IPS-15b (cell line): ENCODE measurements around the gene GARIN3.

Experiments
- H3K27me3 ChIP-seq: one replicate; pipeline ENCODE4 v1.6.1; 2013; ENCODE audit warnings: low read length; ENCODE audit not compliant: control insufficient read depth, insufficient read depth
- H3K36me3 ChIP-seq: one replicate; pipeline ENCODE4 v1.6.1; 2013; ENCODE audit warnings: low read length; ENCODE audit not compliant: control insufficient read depth, insufficient read depth
- H3K4me1 ChIP-seq: one replicate; pipeline ENCODE4 v1.6.1; 2013; ENCODE audit warnings: mild to moderate bottlenecking, low read length; ENCODE audit not compliant: control insufficient read depth, insufficient read depth
- H3K4me3 ChIP-seq: one replicate; pipeline ENCODE4 v1.5.1; 2013; ENCODE audit warnings: low read depth, low read length
- H3K9ac ChIP-seq: one replicate; pipeline ENCODE4 v1.6.1; 2013; ENCODE audit warnings: low read depth, mild to moderate bottlenecking, low read length
- H3K9me3 ChIP-seq: one replicate; pipeline ENCODE4 v1.6.1; 2013; ENCODE audit warnings: mild to moderate bottlenecking, low read length; ENCODE audit not compliant: control insufficient read depth, insufficient read depth

Gene GARIN3

DNA sequence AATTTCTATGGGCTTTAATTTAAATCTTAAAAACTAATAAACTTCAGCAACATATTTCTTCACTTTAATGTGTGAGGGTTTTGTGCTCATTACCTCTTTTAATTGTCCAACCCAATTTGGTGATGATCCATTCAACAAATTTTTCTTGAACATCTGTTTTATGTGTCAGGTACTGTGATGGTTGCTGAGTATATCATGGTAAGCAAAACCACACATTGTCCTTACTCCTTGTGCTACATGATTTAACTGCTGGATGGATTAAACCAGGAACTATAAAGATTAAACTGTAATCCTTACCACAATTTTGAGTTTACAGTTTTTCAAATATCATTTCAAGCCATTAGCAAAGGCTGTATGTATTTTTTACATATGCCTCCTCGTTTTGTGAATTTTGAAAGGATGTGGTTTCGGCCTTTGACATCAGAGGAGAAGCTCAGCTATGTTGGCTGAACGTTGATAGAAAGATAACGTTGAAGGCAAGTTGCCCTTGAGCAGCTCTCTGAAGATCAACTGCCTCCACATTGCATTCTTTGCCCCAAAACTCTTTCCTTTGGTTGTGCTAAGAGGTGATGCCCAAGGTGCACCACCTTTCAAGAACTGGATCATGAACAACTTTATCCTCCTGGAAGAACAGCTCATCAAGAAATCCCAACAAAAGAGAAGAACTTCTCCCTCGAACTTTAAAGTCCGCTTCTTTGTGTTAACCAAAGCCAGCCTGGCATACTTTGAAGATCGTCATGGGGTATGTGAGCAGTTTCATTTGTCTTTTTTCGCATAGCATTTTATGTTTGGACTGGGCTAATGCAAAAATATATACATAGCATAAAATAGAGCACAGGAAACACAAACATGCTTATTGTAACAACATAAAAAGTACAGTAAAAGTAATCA, 14.6 kb upstream of the GARIN3 start, which contains the start of gene ITK:
Gene ITK (plus strand): TSS at position 467 of the 891 bp plus-strand sequence. CDS start 138 bp downstream, at position 605.
- Histone ChIP-seq H3K4me1 (no peaks in the 10 kb centered on the region), H3K27me3 (peaks cover 21% of the 10 kb centered on the region), H3K4me3 (no peak within 1 kb of the TSS), H3K36me3 (no peaks in the 10 kb centered on the region), H3K9ac (no peak within 1 kb of the TSS), H3K9me3 (no peaks in the 10 kb centered on the region)

DNA sequence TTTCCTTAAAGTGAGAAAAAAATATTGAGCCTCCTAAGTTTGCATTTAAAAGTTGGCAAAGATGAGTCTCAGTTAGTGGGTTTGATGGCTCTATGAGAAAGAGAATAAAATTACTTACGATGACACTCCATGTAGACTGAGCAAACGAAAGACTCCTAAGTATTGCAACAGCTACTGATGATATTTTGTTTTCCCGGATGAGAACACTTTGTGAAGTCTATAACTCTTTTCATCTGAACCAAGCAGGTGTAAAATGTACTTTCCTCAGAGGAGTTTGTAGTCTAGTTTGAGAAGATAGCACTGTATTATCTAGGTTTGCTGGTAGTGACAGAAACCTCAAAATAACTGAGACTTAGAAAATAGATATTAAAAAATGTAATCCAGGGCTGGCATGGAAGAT, 12.9 kb upstream of the GARIN3 start:
- Histone ChIP-seq H3K9ac (no peak overlapping the region), H3K4me1 (no peaks in the 10 kb centered on the region), H3K9me3 (no peaks in the 10 kb centered on the region), H3K36me3 (no peaks in the 10 kb centered on the region), H3K4me3 (no peak overlapping the region), H3K27me3 (peaks cover 8% of the 10 kb centered on the region)

DNA sequence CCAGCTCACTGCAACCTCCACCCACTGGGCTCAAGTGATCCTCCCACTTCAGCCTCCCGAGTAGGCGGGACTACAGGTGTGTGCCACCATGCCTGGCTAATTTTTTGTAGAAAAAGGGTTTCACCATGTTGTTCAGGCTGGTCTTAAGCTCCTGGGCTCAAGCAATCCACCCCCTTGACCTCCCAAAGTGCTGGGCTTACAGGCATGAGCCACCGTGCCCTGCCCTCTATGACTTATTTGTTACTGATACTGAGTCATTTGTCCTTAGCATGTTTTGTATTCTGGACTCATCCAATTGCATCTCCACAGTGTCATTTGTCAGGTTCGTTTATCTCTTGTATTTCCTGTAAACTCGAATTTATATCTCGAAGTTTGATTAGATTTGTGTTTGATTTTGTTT, 11.9 kb upstream of the GARIN3 start:
- H3K36me3 ChIP-seq, result no peaks in the 10 kb centered on the region
- no peak overlapping the region for H3K4me3 ChIP-seq
- H3K4me1 ChIP-seq, result no peaks in the 10 kb centered on the region
- no peak overlapping the region for H3K9ac ChIP-seq
- no peaks in the 10 kb centered on the region for H3K9me3 ChIP-seq
- peaks cover 7% of the 10 kb centered on the region for H3K27me3 ChIP-seq

DNA sequence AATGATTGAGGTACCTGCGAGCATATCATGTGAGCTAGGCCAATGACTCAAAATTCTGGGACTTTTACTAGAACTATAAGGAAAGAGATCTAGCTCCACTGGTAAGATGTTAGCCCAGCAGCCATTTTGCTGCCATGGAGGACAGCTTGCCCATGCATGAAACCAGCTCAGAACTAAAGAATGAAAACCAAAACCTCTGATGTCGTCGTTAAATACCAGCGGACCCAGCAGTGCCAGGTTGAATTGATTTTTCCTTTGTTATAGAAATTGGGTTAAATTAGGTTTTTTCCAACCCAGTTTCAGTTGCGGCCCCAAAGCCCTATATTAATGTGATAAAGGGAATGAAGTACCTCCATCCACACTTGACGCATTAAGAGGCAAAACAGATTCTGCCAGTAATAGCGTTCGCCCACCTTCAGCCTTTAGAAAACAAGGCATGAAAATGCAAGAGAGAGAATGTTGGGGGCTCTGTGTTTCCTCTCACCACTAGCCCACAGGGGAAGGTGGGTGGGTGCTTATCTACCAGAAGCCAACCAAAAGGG, 9.1 kb upstream of the GARIN3 start:
- H3K36me3 ChIP-seq, result no peaks in the 10 kb centered on the region
- H3K9me3 ChIP-seq, result no peaks in the 10 kb centered on the region
- H3K27me3 ChIP-seq, result no peaks in the 10 kb centered on the region
- H3K9ac ChIP-seq, result no peak overlapping the region
- H3K4me1 ChIP-seq, result peaks cover 3% of the 10 kb centered on the region
- H3K4me3 ChIP-seq, result no peak overlapping the region

DNA sequence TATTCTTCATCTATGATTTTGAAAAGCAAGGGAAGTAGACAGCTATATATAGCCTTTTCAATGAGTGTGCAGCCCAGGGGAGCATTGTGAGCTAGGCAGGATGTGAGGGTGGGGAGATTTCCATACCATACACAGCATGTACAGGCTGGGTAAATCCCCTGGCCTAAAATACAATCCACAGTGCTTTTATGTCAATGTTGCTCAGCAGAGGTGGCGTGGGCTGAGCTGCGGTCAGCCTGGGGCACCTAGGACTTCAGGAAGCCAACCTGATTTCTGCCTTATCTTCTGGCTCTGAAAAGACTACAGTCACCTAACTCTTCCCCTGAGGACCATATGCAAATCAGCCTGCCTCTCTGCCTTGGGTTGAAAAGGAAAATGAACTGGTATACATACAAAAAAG, 6.3 kb upstream of the GARIN3 start:
- Histone ChIP-seq H3K27me3 (no peaks in the 10 kb centered on the region), H3K4me1 (peaks cover 3% of the 10 kb centered on the region), H3K36me3 (no peaks in the 10 kb centered on the region), H3K4me3 (no peak overlapping the region), H3K9ac (no peak overlapping the region), H3K9me3 (no peaks in the 10 kb centered on the region)

DNA sequence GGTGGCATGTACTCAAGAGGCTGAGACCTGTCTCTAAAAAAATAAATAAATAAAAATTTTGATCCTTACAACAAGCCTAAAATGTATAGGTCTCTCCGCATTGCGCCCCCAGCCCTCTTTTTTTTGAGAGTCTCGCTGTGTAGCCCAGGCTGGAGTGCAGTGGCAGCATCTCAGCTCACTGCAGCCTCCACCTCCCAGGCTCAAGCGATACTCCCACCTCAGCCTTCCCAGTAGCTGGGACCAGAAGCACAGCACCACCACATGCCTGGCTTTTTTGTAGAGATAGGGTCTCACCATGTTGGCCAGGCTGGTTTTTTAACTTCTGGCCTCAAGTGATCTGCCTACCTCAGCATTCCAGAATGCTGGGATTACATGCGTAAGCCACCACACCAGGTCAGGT, 2.2 kb upstream of the GARIN3 start:
- Histone ChIP-seq H3K9ac (no peak overlapping the region), H3K4me3 (no peak overlapping the region), H3K4me1 (peaks cover 3% of the 10 kb centered on the region), H3K36me3 (no peaks in the 10 kb centered on the region), H3K27me3 (no peaks in the 10 kb centered on the region), H3K9me3 (no peaks in the 10 kb centered on the region)

DNA sequence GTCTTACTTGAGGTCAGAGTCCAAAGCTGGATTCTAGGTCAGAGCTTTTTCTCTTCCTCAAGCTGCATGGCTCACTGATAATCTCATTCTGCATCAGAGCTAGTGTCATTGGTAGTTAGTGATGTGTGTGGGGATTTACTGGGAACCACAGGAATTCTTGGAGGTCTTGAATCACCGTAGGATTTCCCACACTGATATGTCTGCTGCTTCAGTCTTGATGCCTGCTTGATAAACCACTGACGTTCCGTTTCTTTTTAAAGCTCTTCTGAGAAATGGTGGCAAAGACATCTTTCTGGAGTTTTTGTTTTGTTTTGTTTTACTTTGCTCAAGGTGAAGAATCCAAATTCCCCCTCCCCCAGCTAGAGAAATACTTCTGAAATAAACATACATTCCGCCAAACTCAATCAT, 1.2 kb upstream of the GARIN3 start:
- H3K9ac ChIP-seq, result no peak overlapping the region

DNA sequence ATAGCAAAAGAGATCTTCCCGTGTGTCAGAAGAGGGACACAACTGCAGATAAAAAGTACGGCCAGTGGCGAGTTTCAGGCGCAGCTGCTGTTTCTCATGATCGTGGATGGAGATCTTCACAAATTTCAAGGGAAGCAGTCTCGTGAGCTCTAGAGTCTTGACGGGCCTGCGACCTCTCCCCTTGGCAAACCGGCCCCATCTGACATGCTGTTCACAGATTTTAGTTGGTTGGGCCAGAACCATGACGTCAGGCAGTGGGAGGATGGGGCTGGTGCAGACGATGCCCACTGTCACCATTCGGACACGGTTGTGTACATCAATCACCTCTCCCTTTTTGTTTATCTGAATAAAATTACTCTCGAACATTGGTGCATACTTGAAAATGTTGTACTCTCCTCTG, 396 bp downstream of the GARIN3 start:
- Histone ChIP-seq H3K36me3 (no peaks in the 10 kb centered on the region), H3K9ac (no peak overlapping the region), H3K4me1 (no peaks in the 10 kb centered on the region), H3K9me3 (no peaks in the 10 kb centered on the region), H3K4me3 (no peak overlapping the region), H3K27me3 (no peaks in the 10 kb centered on the region)

More for the DNA sequence above, 1.2 kb upstream of the GARIN3 start:
- Histone ChIP-seq H3K27me3 (no peaks in the 10 kb centered on the region), H3K4me3 (no peak overlapping the region), H3K9me3 (no peaks in the 10 kb centered on the region), H3K36me3 (no peaks in the 10 kb centered on the region), H3K4me1 (no peaks in the 10 kb centered on the region)

DNA sequence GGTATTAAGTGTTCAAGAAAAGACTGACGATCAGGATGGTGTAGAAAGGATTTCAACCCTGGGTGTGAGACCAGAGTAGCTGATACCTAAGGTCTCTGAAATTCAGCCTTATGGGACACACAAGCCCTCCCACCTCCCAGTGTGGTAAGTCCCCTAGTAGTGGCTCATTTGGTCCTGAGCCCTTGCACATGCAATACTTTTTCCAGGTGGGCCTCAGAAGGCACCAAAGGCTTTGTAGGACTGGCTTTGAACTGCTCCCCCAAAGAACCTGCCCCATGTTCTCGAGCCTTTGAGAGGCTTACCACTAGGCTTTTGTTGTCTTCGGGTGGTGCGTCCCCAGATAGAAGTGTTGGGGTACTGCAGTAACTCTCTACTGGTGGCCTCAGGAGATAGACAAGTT, 803 bp downstream of the GARIN3 start:
- no peaks in the 10 kb centered on the region for H3K27me3 ChIP-seq
- no peak overlapping the region for H3K4me3 ChIP-seq
- no peak overlapping the region for H3K9ac ChIP-seq
- no peaks in the 10 kb centered on the region for H3K36me3 ChIP-seq
- H3K9me3 ChIP-seq, result no peaks in the 10 kb centered on the region
- no peaks in the 10 kb centered on the region for H3K4me1 ChIP-seq

DNA sequence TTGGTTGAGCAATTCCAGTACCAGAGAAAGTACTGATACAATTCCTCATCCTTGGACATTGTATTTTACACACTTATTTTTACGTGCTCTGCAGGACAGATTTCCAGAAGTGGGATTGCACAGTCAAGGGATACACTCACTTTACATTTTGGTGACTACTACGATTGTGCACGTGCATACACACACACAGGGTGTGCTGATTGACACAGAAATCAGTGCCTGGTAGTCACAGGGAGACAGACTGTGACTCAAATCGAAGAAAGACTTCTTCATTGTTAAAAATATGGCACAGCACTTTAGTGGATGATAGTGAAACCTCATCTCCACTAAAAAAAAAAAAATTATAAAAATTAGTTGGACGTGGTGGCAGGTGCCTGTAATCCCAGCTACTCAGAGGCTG, 1.5 kb downstream of the GARIN3 start:
- Histone ChIP-seq H3K9me3 (no peaks in the 10 kb centered on the region), H3K36me3 (no peaks in the 10 kb centered on the region), H3K4me3 (no peak overlapping the region), H3K27me3 (no peaks in the 10 kb centered on the region), H3K4me1 (no peaks in the 10 kb centered on the region), H3K9ac (no peak overlapping the region)

DNA sequence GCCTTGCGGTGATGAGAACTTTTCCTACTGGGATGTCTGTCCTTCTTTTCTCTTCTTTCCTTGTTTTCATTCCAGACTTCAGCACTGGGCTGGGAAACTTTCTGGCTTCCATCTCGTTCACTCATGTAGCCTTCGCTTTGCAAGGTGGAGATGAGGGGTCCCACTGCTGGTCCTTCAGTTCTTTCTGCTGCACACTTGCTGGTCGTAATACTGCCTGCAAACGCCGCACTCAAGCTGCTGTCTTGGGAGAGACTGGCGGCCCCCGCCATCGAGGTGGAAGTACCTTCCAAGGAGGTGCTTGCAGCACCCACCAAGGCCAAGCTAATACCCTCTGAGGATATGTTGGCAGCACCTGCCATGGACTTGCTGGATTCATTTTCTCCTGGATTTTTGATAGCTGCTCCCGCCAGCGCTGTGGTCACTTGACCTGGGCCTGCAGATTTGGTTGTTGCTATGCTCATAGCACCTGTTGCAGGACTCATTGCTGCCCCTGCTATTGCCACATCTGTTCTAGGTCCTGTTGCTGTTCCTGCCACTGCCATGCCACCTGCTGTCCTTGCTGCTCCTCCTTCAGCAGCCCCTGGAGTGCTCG, 3.0 kb downstream of the GARIN3 start:
- Histone ChIP-seq H3K4me3 (no peak overlapping the region), H3K9me3 (no peaks in the 10 kb centered on the region), H3K9ac (no peak overlapping the region), H3K4me1 (no peaks in the 10 kb centered on the region), H3K36me3 (no peaks in the 10 kb centered on the region), H3K27me3 (no peaks in the 10 kb centered on the region)

DNA sequence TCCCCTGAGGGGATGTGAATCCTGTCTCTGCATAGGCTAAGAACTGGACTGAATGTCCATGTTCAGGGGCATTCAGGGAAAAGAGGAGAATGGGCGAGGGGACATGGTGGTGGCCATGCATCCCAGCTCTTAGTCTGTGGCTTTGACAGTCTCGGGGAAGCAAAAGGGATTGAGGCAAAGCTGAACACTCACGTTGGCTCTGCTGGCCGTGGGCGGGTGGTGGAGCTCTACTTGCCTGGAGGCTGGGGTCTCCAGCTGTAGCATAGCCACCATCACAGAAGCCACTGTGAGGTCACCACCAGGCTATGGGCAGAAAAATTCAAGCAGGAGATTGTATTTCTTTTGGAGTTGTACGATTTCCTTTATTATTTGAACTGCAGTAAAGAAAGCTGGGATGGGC, 4.1 kb downstream of the GARIN3 start:
- H3K27me3 ChIP-seq, result no peaks in the 10 kb centered on the region
- H3K4me1 ChIP-seq, result no peaks in the 10 kb centered on the region
- no peak overlapping the region for H3K4me3 ChIP-seq
- no peak overlapping the region for H3K9ac ChIP-seq
- H3K36me3 ChIP-seq, result no peaks in the 10 kb centered on the region
- no peaks in the 10 kb centered on the region for H3K9me3 ChIP-seq
